Measurements from ENCODE around the gene ADGRF4.

ADGRF4 gene

GRCh38 chr6:47698342-47698787 is at the start of gene ADGRF4:
ADGRF4 (plus strand) TSS chr6:47698580; CDS start chr6:47707246, 8,666 bp downstream.
- H3K27ac ChIP-seq, result 0 out of 2 replicates have a peak within 1 kb of the TSS, but pooled peaks have one; percentile 19
- TF ChIP-seq CTCF (IDR thresholded peaks at IDR 0.05), result no peak
- TF ChIP-seq ZFX (IDR thresholded peaks at IDR 0.05; ENCODE audit: borderline replicate concordance), result no peak

GRCh38 chr6:47650553-47651432 is 47.6 kb upstream of the ADGRF4 start:
- no peak overlapping the region for H3K27ac ChIP-seq

GRCh38 chr6:47651505-47651944 is 46.9 kb upstream of the ADGRF4 start:
- TF ChIP-seq CTCF (IDR thresholded peaks at IDR 0.05) (no peak), ZFX (IDR thresholded peaks at IDR 0.05; ENCODE audit: borderline replicate concordance) (no peak)
- no peak overlapping the region for H3K27ac ChIP-seq

More at GRCh38 chr6:47650553-47651432, 47.6 kb upstream of the ADGRF4 start:
- TF ChIP-seq CTCF (IDR thresholded peaks at IDR 0.05) (no peak), ZFX (IDR thresholded peaks at IDR 0.05; ENCODE audit: borderline replicate concordance) (no peak)

- H3K27ac ChIP-seq, result no peak overlapping the region
- no peak for TF ChIP-seq ZFX (IDR thresholded peaks at IDR 0.05; ENCODE audit: borderline replicate concordance)
- TF ChIP-seq CTCF (IDR thresholded peaks at IDR 0.05), result no peak
Observed at GRCh38 chr6:47653706-47654105, 44.7 kb upstream of the ADGRF4 start.

- no peak overlapping the region for H3K27ac ChIP-seq
- no peak for TF ChIP-seq CTCF (IDR thresholded peaks at IDR 0.05)
- no peak for TF ChIP-seq ZFX (IDR thresholded peaks at IDR 0.05; ENCODE audit: borderline replicate concordance)
Observed at GRCh38 chr6:47654255-47654654, 44.1 kb upstream of the ADGRF4 start.

GRCh38 chr6:47655719-47656595 is 42.4 kb upstream of the ADGRF4 start:
- H3K27ac ChIP-seq, result no peak overlapping the region
- no peak for TF ChIP-seq ZFX (IDR thresholded peaks at IDR 0.05; ENCODE audit: borderline replicate concordance)
- TF ChIP-seq CTCF (IDR thresholded peaks at IDR 0.05), result no peak

All from 22Rv1 (cell line).